Measurements from ENCODE around the gene CNTN4.
A peak's percentile ranks its signal among the peaks of the same experiment; 100 is the strongest.

Gene CNTN4

GRCh38 chr3:2995195-2995594 lies 896.5 kb downstream of the CNTN4 start:
- no peak for DNase-seq

GRCh38 chr3:3005146-3005744 lies 906.6 kb downstream of the CNTN4 start:
- DNase-seq: no peak

GRCh38 chr3:3013317-3014052 lies 914.8 kb downstream of the CNTN4 start:
- no peak for DNase-seq

- DNase-seq: peak; percentile 17 to 23
Measured at GRCh38 chr3:3015185-3016089, 916.8 kb downstream of the CNTN4 start.

GRCh38 chr3:3016226-3016625 lies 917.6 kb downstream of the CNTN4 start:
- DNase-seq: no peak

GRCh38 chr3:3020209-3020608 lies 921.5 kb downstream of the CNTN4 start:
- no peak for DNase-seq

- no peak for DNase-seq
Measured at GRCh38 chr3:3023111-3023745, 924.6 kb downstream of the CNTN4 start.

- no peak for DNase-seq
Measured at GRCh38 chr3:3027976-3028567, 929.4 kb downstream of the CNTN4 start.

GRCh38 chr3:3031326-3031725 lies 932.7 kb downstream of the CNTN4 start:
- no peak for DNase-seq

GRCh38 chr3:3037156-3037555 lies 938.5 kb downstream of the CNTN4 start:
- DNase-seq: no peak

- no peak for DNase-seq
Measured at GRCh38 chr3:3038201-3038991, 939.7 kb downstream of the CNTN4 start.

- DNase-seq: no peak
Measured at GRCh38 chr3:3053974-3054373, 955.3 kb downstream of the CNTN4 start.

- DNase-seq: no peak
Measured at GRCh38 chr3:3059645-3060044, 961.0 kb downstream of the CNTN4 start.

- DNase-seq: no peak
Measured at GRCh38 chr3:3064297-3064696, 965.6 kb downstream of the CNTN4 start.

- DNase-seq: no peak
Measured at GRCh38 chr3:3065876-3066275, 967.2 kb downstream of the CNTN4 start.

- DNase-seq: no peak
Measured at GRCh38 chr3:3066378-3066777, 967.7 kb downstream of the CNTN4 start.

GRCh38 chr3:3066910-3067309 lies 968.2 kb downstream of the CNTN4 start:
- no peak for DNase-seq

GRCh38 chr3:3068358-3068881 lies 969.8 kb downstream of the CNTN4 start:
- no peak for DNase-seq

GRCh38 chr3:3069723-3070122 lies 971.1 kb downstream of the CNTN4 start:
- no peak for DNase-seq

- DNase-seq: no peak
Measured at GRCh38 chr3:3071136-3071535, 972.5 kb downstream of the CNTN4 start.

GRCh38 chr3:3074551-3075257 lies 976.0 kb downstream of the CNTN4 start:
- no peak for DNase-seq
